HG02884 (cell line): Measurements from ENCODE around the gene RIMBP2.

Source experiments
- ATAC-seq: cut with Tn5 transposase; IDR thresholded peaks from one replicate; pipeline ENCODE4 v1.9.1; 2021; ENCODE audit warnings: mild to moderate bottlenecking, moderate library complexity; ENCODE audit not compliant: unreplicated experiment

Gene RIMBP2

GRCh38 chr12:130491421-130492357 lies 224.4 kb downstream of the RIMBP2 start:
- no peak for ATAC-seq

- no peak for ATAC-seq
Measured at GRCh38 chr12:130490674-130491073, 225.4 kb downstream of the RIMBP2 start.

- no peak for ATAC-seq
Measured at GRCh38 chr12:130489293-130489692, 226.8 kb downstream of the RIMBP2 start.

- ATAC-seq, result no peak
Measured at GRCh38 chr12:130488358-130488710, 227.8 kb downstream of the RIMBP2 start.

GRCh38 chr12:130487636-130488357 lies 228.3 kb downstream of the RIMBP2 start:
- no peak for ATAC-seq

- ATAC-seq, result no peak
Measured at GRCh38 chr12:130486891-130487416, 229.1 kb downstream of the RIMBP2 start.

DNA sequence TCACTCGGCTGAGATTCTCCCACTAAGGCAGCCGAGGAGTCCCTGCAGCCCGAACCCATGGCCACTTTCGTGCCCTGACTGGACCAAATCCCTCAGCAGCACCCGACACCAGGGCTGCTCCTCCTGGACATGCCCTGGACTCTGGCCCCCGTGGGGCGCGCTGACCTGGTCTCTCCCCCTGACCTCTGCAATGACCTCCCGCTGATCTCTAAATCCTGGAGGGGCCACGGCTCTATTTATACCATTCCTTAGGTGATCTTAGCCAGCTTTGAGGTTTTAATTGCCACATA lies 230.0 kb downstream of the RIMBP2 start:
- ATAC-seq, result no peak

- ATAC-seq, result no peak
Measured at GRCh38 chr12:130485291-130486145, 230.6 kb downstream of the RIMBP2 start.

- ATAC-seq, result no peak
Measured at GRCh38 chr12:130484221-130484620, 231.9 kb downstream of the RIMBP2 start.

DNA sequence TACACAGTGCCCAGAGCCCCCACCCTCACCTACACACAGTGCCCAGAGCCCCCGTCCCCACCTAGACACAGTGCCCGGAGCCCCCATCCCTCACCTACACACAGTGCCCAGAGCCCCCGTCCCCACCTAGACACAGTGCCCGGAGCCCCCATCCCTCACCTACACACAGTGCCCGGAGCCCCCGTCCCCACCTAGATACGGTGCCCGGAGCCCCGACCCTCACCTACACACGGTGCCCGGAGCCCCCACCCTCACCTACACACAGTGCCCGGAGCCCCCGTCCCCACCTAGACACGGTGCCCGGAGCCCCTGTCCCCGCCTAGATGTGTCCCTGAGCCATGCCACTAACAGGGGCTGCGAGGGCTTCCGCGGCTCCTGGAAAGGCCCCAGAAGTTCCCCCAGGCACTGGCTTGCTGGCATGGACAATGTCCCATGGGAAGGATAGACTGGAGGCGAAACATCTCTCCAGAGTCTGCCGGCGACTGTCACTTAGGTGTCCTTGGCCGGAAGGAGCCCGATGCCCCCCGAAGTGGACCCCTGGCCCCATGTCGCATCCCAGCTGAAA lies 232.4 kb downstream of the RIMBP2 start:
- ATAC-seq, result no peak

- no peak for ATAC-seq
Measured at GRCh38 chr12:130482448-130482847, 233.7 kb downstream of the RIMBP2 start.

DNA sequence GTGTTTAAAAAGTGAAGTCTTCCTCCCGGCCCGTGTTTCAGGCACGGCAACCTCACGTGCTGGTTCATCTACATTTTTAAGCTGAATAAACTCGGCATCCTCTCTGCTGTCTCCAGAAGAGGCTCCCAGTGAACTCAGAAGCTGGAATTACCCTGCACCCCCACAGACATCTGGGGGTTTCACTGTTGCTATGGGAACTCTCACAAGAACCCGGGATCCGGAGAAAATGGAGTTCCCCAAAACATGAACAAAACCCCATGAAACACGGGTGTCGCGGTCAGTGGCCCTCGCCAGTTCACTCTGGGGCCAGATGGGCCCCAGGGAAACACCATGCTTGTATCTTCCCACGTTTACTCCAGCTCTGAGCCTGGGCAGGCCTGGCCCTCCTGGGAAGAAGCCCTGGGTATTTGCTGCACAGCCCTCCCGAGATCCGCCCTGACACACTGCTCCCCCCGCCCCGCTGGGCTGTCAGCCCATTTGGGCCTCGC lies 234.7 kb downstream of the RIMBP2 start:
- ATAC-seq, result no peak

GRCh38 chr12:130480887-130481286 lies 235.2 kb downstream of the RIMBP2 start:
- ATAC-seq, result no peak

- ATAC-seq, result no peak
Measured at GRCh38 chr12:130480231-130480630, 235.9 kb downstream of the RIMBP2 start.

DNA sequence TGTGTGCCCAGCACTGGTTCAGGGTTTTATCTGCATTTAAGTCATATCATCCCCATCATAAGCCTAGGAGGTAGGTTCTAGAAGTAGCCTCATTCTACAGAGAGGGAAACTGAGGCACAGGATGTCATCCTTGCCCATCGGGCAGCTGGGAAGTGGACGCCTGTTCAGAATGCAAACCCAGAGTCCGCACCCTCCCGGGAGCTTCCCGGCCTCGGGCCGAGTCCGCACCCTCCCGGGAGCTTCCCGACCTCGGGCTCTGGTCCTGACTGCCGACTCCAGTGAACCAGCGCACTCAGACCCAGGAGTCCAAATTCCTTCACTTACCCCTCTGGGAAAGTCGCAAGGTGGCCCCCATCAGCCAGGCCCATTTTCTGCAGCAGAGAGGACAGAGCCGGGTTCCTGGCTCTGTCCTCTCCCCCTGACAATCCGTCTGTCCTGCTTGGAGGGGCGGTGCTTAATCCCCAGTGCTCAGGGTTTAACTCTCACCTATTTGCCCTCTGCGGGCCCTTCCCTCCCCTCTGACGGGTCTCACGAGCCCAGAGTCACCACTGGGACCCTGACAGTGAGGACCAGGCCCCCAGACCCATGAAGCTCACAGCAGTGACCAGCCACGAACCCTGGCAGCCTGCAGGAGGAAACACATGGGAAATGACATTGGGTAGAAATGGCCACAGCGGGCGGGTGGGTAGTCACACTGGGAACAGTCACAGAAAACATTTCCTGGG lies 236.5 kb downstream of the RIMBP2 start:
- ATAC-seq, result no peak

- ATAC-seq, result no peak
Measured at GRCh38 chr12:130478786-130479185, 237.3 kb downstream of the RIMBP2 start.

- no peak for ATAC-seq
Measured at GRCh38 chr12:130477701-130478100, 238.4 kb downstream of the RIMBP2 start.

DNA sequence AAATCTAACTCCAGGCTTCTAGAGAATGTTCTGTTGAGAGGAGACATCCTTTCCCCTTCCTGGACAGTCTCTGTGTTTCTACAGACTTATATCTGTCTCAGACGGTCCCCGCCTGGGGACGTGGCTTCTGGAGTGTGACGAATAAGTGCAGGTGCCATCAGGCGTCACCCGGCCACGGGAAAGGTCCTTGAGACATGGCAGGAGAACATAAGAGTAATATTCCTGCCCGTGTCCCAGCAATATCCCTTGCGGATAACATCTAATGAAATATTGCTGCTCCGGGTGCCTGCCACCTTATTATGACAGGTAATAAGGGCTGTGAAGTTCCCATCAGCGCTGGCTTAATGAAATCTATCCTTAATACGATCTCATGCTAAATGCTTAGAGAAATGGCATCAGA lies 238.8 kb downstream of the RIMBP2 start:
- ATAC-seq, result no peak

DNA sequence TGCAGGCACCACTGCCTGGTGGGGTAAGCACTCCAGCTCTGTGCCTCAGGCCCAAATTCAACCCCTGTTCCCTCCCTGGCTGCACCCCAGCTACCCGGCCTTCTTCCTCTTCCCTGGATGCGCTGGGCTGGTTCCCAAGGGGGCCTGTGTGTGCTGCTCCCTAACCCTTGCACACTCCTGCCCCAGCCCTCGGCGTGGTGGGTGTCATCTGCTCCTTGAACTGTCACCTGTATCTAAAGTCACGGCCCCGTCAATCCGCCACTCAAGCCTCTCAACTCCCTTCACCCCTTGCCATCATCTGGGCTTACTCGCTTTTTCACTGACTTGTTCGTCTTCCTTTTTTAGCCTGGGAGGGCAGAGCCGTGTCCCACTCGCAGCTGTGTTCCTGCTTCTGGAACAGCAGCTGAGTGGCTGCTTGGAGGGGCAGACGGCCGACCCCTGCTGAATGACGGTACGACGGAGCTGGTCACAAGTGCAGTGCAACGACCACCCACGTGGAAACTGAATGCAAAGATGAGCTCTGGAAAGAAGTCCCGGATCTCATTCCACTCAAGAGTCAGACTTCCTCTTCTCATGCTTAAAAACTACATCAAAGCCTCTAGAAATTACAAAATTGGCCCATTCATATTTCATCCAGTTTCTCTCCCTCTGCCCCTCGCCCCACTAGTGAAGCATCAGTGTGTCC lies 239.5 kb downstream of the RIMBP2 start:
- no peak for ATAC-seq
